T-cell (primary cell): ENCODE data around the gene MPZL1. TPM values are rescaled to one million over a fixed set of nuclear protein-coding genes. Genes with fewer than 3 reads are reported as not detected.

ENCODE experiments used
- ATAC-seq, 4 experiments: fragments of 200-7000 bp in 3 of 4; fragments of 150-1000 bp in 1 of 4; cut with Tn5 transposase; replicated peaks in 1 of 4; 1 replicate in 3 of 4; 2 replicates in 1 of 4; pipeline ENCODE4 v1.10.0; 2021; ENCODE audit warnings: moderate library complexity in 3 of 4, mild to moderate bottlenecking in 2 of 4, moderate number of reproducible peaks in 1 of 4
- CTCF ChIA-PET, 2 donors: fragments of 300-600 bp; sonication (Branson Sonifier 250); formaldehyde crosslinking; loops; one replicate each; lab custom pipeline; 2022; ENCODE audit warnings: antibody characterized with exemption in 2 of 2; lab: Charles Lee
- POLR2A ChIA-PET, 2 donors: fragments of 300-600 bp; sonication (Branson Sonifier 250); formaldehyde crosslinking; loops; one replicate each; lab custom pipeline; 2022; ENCODE audit warnings: antibody characterized with exemption in 2 of 2; lab: Charles Lee
- DNase-seq, 35 experiments: peaks; one replicate each; pipeline versions ENCODE4 v3.0.0 to v3.0.0-alpha.2; 2013 to 2023
- H3K27ac ChIP-seq: one replicate; pipeline ENCODE4 v1.5.1; 2013; ENCODE audit warnings: low read length
- H3K27me3 ChIP-seq, 2 experiments: replicated peaks in 1 of 2; 1 replicate in 1 of 2; 2 replicates in 1 of 2; pipeline versions ENCODE4 v1.6.1 to v1.7.0; 2013; ENCODE audit warnings: low read length in 1 of 2, mixed read lengths in 1 of 2; ENCODE audit not compliant: control insufficient read depth in 2 of 2, insufficient read depth in 2 of 2; ENCODE audit errors: extremely low read depth in 1 of 2
- H3K36me3 ChIP-seq, 2 donors: 1 replicate in 1 of 2; 2 replicates in 1 of 2; pipeline versions ENCODE4 v1.6.1 to v1.7.0; 2013; ENCODE audit warnings: low read length in 1 of 2; ENCODE audit not compliant: control insufficient read depth in 2 of 2, insufficient read depth in 1 of 2; ENCODE audit errors: extremely low read depth in 1 of 2
- H3K4me1 ChIP-seq, 2 experiments: 1 replicate in 1 of 2; 2 replicates in 1 of 2; pipeline versions ENCODE4 v1.6.1 to v1.7.0; 2013; ENCODE audit warnings: low read length in 2 of 2, mixed read lengths in 1 of 2; ENCODE audit not compliant: insufficient read depth in 2 of 2, control insufficient read depth in 1 of 2; ENCODE audit errors: extremely low read depth in 1 of 2
- H3K4me3 ChIP-seq, 2 donors: 1 replicate in 1 of 2; 2 replicates in 1 of 2; pipeline versions ENCODE4 v1.5.1 to v1.7.0; 2013; ENCODE audit warnings: mild to moderate bottlenecking in 2 of 2, low read length in 1 of 2, moderate library complexity in 1 of 2; ENCODE audit not compliant: control insufficient read depth in 1 of 2; ENCODE audit errors: extremely low read depth in 1 of 2
- H3K9me3 ChIP-seq: 2 replicates; pipeline ENCODE4 v1.7.0; 2013
- H3K27ac Mint-ChIP-seq, 2 donors: one replicate each; pipeline ENCODE4 v1.8.0; 2020 to 2021; ENCODE audit warnings: mild to moderate bottlenecking in 2 of 2, mixed read lengths in 2 of 2
- H3K27me3 Mint-ChIP-seq, 2 donors: one replicate each; pipeline ENCODE4 v1.8.0; 2021 to 2022; ENCODE audit warnings: mixed read lengths in 2 of 2
- H3K36me3 Mint-ChIP-seq: one replicate; pipeline ENCODE4 v1.8.0; 2021; ENCODE audit warnings: mixed read lengths
- H3K4me1 Mint-ChIP-seq, 3 donors: one replicate each; pipeline ENCODE4 v1.8.0; 2020 to 2022; ENCODE audit warnings: mixed read lengths in 3 of 3, mild to moderate bottlenecking in 1 of 3
- H3K4me3 Mint-ChIP-seq, 3 donors: one replicate each; pipeline ENCODE4 v1.8.0; 2020 to 2022; ENCODE audit warnings: mild to moderate bottlenecking in 3 of 3, mixed read lengths in 3 of 3, moderate library complexity in 3 of 3
- H3K9me3 Mint-ChIP-seq, 3 donors: one replicate each; pipeline ENCODE4 v1.8.0; 2020 to 2022; ENCODE audit warnings: mixed read lengths in 3 of 3
- WGBS: methylation state at CpG from one replicate; pipeline ENCODE4 v1.1.5; 2013; ENCODE audit warnings: missing lambda C conversion rate; ENCODE audit not compliant: insufficient coverage; 5-methylcytosine and 5-hydroxymethylcytosine counted together
- total RNA-seq, 35 experiments: library from RNA in 6 of 35; stranded (reverse) in 6 of 35; fragments of 120-200 nt in 1 of 35; gene quantifications; one replicate each; pipeline versions ENCODE4 v1.2.1 to v1.2.4 and lab custom pipeline; 2013 to 2026

MPZL1 gene
- total RNA-seq, 5 donors from 2014 or later (not counting 1 experiment from before 2014, with no cell fraction given), result 5.1 to 9.9 (median 8.5) TPM

- H3K27ac Mint-ChIP-seq, result no peak overlapping the region
- no peaks in the 10 kb centered on the region for H3K27me3 Mint-ChIP-seq
- Histone ChIP-seq H3K9me3 (no peaks in the 10 kb centered on the region), H3K27me3 (no peaks in the 10 kb centered on the region), H3K36me3 (no peaks in the 10 kb centered on the region), H3K4me3 (no peak overlapping the region), H3K4me1 (no peaks in the 10 kb centered on the region), H3K27ac (no peak overlapping the region)
- CTCF ChIA-PET, result interaction anchor here in 1 of 2 donors (0.6 kb wide), 1 partner anchor 1948 kb away, joined by 5 read pairs; no protein-coding TSS in a partner anchor
- ATAC-seq, result no peak
- H3K4me1 Mint-ChIP-seq, result no peaks in the 10 kb centered on the region
- H3K36me3 Mint-ChIP-seq, result peaks cover 22% of the 10 kb centered on the region
- DNase-seq, result no peak
- WGBS, result 76% methylated on average over 3 of the region's 3 CpGs
- POLR2A ChIA-PET, result interaction anchor here (0.6 kb wide), 2 partner anchors 275 to 321 kb away, joined by 3 to 9 read pairs; no protein-coding TSS in a partner anchor
- no peaks in the 10 kb centered on the region for H3K9me3 Mint-ChIP-seq
- H3K4me3 Mint-ChIP-seq, result no peak overlapping the region
These were observed 67.7 kb downstream of the MPZL1 start for GRCh38 chr1:167789501-167789900.

DNA sequence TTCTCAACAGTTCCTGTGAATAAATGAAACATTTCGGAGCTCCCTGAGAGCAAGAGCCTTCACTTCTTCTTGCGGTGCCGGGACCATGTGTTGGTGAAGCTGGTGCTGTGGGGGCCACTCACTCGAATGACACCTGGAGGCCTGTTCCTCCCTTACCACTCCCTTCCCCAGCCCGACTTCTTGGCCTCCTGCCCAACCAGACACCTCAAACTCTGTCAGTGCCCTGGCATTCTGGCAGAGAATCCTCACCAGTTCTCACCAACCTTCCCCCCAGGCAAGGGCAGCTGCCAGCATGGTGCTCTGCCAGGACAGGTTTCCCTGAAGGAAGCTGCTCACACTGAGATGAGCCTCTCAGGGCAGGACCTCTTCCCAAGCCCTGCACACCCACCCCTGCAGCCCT lies 68.3 kb downstream of the MPZL1 start:
- Mint-ChIP-seq H3K4me3 (no peak overlapping the region), H3K4me1 (no peaks in the 10 kb centered on the region), H3K36me3 (peaks cover 20% of the 10 kb centered on the region), H3K27me3 (no peaks in the 10 kb centered on the region), H3K27ac (no peak overlapping the region), H3K9me3 (no peaks in the 10 kb centered on the region)
- WGBS, result 66% methylated on average over 3 of the region's 5 CpGs
- Histone ChIP-seq H3K27ac (no peak overlapping the region), H3K9me3 (no peaks in the 10 kb centered on the region), H3K27me3 (no peaks in the 10 kb centered on the region), H3K4me1 (no peaks in the 10 kb centered on the region), H3K4me3 (no peak overlapping the region), H3K36me3 (no peaks in the 10 kb centered on the region)
- ChIA-PET POLR2A (interaction anchor here in 1 of 2 donors (0.6 to 0.7 kb wide), 2 partner anchors 125 to 274 kb away, joined by 5 to 9 read pairs; no protein-coding TSS in a partner anchor), CTCF (interaction anchor here in 1 of 2 donors (0.6 kb wide), 3 partner anchors 34 to 1948 kb away, joined by 3 to 5 read pairs (median 4); no protein-coding TSS in a partner anchor)
- ATAC-seq (no peak), DNase-seq (no peak)

DNA sequence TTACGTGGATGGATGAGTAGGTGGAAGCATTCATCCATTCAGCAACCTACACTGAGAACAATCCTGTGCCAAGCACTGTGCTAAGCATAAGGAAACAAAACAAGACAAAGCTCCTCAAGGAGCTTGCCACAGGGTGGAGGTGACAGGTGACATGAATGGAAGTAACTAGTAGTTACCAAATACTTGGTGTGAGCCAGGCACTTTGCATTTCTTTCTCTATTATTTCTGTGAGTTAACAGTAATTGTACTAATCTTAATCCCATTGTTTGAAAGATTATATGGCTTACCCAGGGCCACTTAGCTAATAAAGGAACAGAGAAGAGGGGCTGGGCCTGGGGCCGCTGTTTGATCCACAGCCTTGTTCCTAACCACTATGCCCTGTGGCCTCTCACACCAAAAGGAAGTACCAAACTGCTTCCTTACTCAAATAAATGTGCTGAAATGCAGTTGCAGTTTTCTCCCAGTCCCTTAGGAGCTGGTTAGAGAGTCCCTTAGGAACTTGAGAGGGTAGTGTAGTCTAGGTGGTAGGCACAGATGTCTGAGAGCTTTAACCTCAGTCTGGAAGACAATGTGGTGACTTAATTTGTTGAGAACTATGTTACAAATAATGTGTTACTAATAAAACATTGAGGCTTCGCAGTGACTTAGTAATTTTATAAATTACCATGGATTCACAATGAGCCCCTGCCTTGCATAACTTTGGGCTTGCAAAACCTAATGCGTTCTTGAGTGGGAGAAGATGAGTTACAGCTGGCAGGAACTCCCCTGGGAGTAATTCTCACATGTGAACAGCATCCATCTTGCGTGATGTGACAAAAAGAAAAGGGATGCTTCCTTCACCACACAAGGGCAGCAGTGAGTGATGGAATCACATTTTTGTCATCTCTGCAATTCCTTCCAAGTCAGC lies 69.8 kb downstream of the MPZL1 start:
- Mint-ChIP-seq H3K4me3 (no peak overlapping the region), H3K27me3 (no peaks in the 10 kb centered on the region), H3K9me3 (no peaks in the 10 kb centered on the region), H3K36me3 (peaks cover 17% of the 10 kb centered on the region), H3K4me1 (no peaks in the 10 kb centered on the region), H3K27ac (no peak overlapping the region)
- WGBS, result no CpG with 5 or more reads among the region's 5 CpGs
- H3K36me3 ChIP-seq, result no peaks in the 10 kb centered on the region
- ATAC-seq, result no peak
- CTCF ChIA-PET, result no interaction called here
- no peaks in the 10 kb centered on the region for H3K9me3 ChIP-seq
- no peak overlapping the region for H3K27ac ChIP-seq
- no peaks in the 10 kb centered on the region for H3K4me1 ChIP-seq
- DNase-seq, result no peak
- no peaks in the 10 kb centered on the region for H3K27me3 ChIP-seq
- H3K4me3 ChIP-seq, result no peak overlapping the region
- POLR2A ChIA-PET, result no interaction called here

DNA sequence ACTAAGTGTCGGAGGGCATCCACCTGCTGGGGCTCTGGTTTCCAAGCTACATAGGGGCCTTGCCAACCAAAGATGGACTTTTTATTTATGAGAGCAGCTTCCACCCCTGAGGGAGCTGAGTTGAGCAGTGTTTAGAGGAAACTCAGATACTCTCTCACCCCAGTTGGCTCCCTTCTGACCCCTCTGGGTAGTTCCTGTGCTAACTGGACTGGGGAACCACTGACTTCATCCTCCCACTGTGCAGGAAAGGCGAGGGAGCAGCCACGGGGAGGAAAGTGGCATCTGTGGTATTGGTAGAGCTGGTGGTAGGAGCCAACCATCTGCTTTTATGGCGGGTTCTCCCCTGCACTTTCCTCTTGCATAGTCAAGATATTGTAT lies 70.4 kb downstream of the MPZL1 start:
- WGBS, result no CpG with 5 or more reads among the region's 4 CpGs
- Mint-ChIP-seq H3K27ac (no peak overlapping the region), H3K36me3 (peaks cover 17% of the 10 kb centered on the region), H3K4me3 (no peak overlapping the region), H3K9me3 (no peaks in the 10 kb centered on the region), H3K27me3 (no peaks in the 10 kb centered on the region), H3K4me1 (peaks cover 0 to 4% (median 3%) of the 10 kb centered on the region in 3 donors)
- ChIA-PET CTCF (no interaction called here), POLR2A (no interaction called here)
- Histone ChIP-seq H3K36me3 (no peaks in the 10 kb centered on the region), H3K4me3 (no peak overlapping the region), H3K4me1 (no peaks in the 10 kb centered on the region), H3K27ac (no peak overlapping the region), H3K27me3 (no peaks in the 10 kb centered on the region), H3K9me3 (no peaks in the 10 kb centered on the region)
- ATAC-seq (no peak), DNase-seq (no peak)

GRCh38 chr1:167794043-167794442 lies 72.3 kb downstream of the MPZL1 start:
- Histone ChIP-seq H3K36me3 (no peaks in the 10 kb centered on the region), H3K4me3 (no peak overlapping the region), H3K9me3 (no peaks in the 10 kb centered on the region), H3K27ac (no peak overlapping the region), H3K4me1 (no peaks in the 10 kb centered on the region), H3K27me3 (no peaks in the 10 kb centered on the region)
- peaks cover 13% of the 10 kb centered on the region for H3K36me3 Mint-ChIP-seq
- peaks cover 0 to 6% (median 3%) of the 10 kb centered on the region in 3 donors for H3K4me1 Mint-ChIP-seq
- no peaks in the 10 kb centered on the region for H3K9me3 Mint-ChIP-seq
- ChIA-PET POLR2A (interaction anchor here in 1 of 2 donors (0.5 kb wide), 1 partner anchor 278 kb away, joined by 20 read pairs; no protein-coding TSS in a partner anchor), CTCF (no interaction called here)
- H3K27me3 Mint-ChIP-seq, result no peaks in the 10 kb centered on the region
- no CpG with 5 or more reads among the region's 1 CpG for WGBS
- no peak overlapping the region for H3K4me3 Mint-ChIP-seq
- DNase-seq (no peak), ATAC-seq (no peak)
- no peak overlapping the region for H3K27ac Mint-ChIP-seq

GRCh38 chr1:167795810-167796740 lies 74.3 kb downstream of the MPZL1 start:
- Mint-ChIP-seq H3K4me1 (peaks cover 0 to 6% (median 3%) of the 10 kb centered on the region in 3 donors), H3K27me3 (no peaks in the 10 kb centered on the region), H3K36me3 (peaks cover under 1% of the 10 kb centered on the region), H3K9me3 (no peaks in the 10 kb centered on the region), H3K27ac (no peak overlapping the region), H3K4me3 (no peak overlapping the region)
- no peak for ATAC-seq
- ChIA-PET POLR2A (interaction anchor here in 1 of 2 donors (0.6 kb wide), 1 partner anchor 39 kb away, joined by 3 read pairs; no protein-coding TSS in a partner anchor), CTCF (interaction anchor here in 1 of 2 donors (0.7 to 0.8 kb wide), 2 partner anchors 97 to 389 kb away, joined by 4 to 8 read pairs; no protein-coding TSS in a partner anchor)
- 83% methylated on average over 4 of the region's 10 CpGs for WGBS
- no peak for DNase-seq
- H3K27ac ChIP-seq, result no peak overlapping the region
- no peaks in the 10 kb centered on the region for H3K9me3 ChIP-seq
- H3K4me3 ChIP-seq, result no peak overlapping the region
- no peaks in the 10 kb centered on the region for H3K36me3 ChIP-seq
- no peaks in the 10 kb centered on the region for H3K27me3 ChIP-seq
- H3K4me1 ChIP-seq, result no peaks in the 10 kb centered on the region
